ENCODE results near the gene NOL11.
"Not testable (repeated sequence)": the region's sequence is repeated elsewhere in the genome, so short reads cannot be mapped to it uniquely, and the experiment has no call there.

Gene NOL11

DNA sequence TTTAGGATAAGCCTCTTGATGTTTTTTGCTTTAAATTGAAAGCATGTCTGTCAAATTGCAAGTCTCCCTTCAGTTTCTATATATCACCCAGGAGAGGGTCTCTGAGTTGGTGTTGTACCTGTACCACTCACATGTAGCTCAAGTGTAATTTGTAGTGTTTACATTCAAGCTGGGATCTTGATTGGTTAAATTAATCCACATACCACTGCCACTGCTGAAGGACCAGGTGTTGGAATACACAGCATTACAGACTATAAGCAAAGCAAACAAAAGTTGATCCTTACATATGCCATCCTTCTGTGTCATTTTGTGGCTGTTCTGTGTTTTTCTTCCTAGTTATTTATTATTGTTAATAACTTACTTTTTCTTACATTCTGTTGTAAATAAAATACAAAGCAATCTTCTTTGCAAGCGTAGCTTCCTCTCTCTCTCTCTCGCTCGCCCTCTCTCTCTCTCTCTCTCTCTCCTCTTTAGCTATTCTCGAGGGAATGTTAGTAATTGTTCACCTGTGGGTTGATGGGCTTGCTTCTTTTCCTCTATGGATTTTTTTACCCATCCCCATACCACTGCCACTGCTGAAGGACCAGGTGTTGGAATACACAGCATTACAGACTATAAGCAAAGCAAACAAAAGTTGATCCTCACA, 20.8 kb upstream of the NOL11 start:
- in situ Hi-C loops (cut with HindIII; ENCODE audit: low pct_ligation_motif_present, low sequenced_read_pairs), result no loop called here
- no peak overlapping the region for H3K4me3 ChIP-seq (ENCODE audit: low read depth, low read length)
- DNase-seq, result no peak
- H3K27ac ChIP-seq, result no peak overlapping the region
- no peak for TF ChIP-seq CTCF (IDR thresholded peaks at IDR 0.05; ENCODE audit: low read depth, low read length, missing control alignments)
- no peaks in the 10 kb centered on the region for H3K27me3 ChIP-seq (replicated peaks)
- H3K36me3 ChIP-seq (replicated peaks), result no peaks in the 10 kb centered on the region

DNA sequence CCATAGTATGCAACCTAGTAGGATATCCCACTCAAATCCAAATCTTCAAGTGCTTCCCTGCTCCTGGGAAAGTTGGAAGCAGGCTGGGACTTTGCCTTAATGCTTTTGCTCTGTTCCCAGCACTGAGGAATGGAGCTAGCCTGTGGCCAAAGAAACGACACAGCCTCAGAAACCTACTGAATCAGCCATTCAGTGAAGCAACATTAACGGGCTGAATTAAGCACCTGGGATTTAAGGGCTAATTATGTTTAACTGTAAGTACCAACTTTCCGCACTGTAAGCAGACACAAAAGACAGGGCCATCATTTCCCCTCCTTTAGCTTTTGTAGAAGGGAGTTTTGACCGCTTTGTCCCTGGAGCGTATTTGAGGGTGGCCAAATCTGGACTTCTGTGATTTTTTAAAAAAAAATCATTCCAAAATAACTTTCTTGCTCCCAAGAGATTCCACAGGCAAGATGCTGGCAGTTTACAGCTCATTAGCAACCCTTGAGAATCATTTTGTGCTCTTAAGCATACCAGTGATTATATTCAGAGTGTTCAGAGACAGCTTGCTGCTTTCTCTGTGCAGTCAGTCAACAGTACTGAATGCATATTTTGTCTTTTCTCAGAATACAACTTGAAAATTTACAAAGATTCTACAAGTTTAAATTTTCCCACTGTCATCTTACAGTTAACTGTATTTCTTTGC, 17.6 kb upstream of the NOL11 start:
- Histone ChIP-seq H3K36me3 (replicated peaks) (no peaks in the 10 kb centered on the region), H3K27me3 (replicated peaks) (no peaks in the 10 kb centered on the region), H3K27ac (no peak overlapping the region), H3K4me3 (ENCODE audit: low read depth, low read length) (no peak overlapping the region)
- DNase-seq, result no peak
- in situ Hi-C loops (cut with HindIII; ENCODE audit: low pct_ligation_motif_present, low sequenced_read_pairs), result no loop called here
- no peak for TF ChIP-seq CTCF (IDR thresholded peaks at IDR 0.05; ENCODE audit: low read depth, low read length, missing control alignments)

GRCh38 chr17:67700725-67701119, 17.0 kb upstream of the NOL11 start:
- Histone ChIP-seq H3K36me3 (replicated peaks) (no peaks in the 10 kb centered on the region), H3K27me3 (replicated peaks) (no peaks in the 10 kb centered on the region), H3K27ac (no peak overlapping the region), H3K4me3 (ENCODE audit: low read depth, low read length) (no peak overlapping the region)
- no peak for TF ChIP-seq CTCF (IDR thresholded peaks at IDR 0.05; ENCODE audit: low read depth, low read length, missing control alignments)
- in situ Hi-C loops (cut with HindIII; ENCODE audit: low pct_ligation_motif_present, low sequenced_read_pairs), result no loop called here
- no peak for DNase-seq

DNA sequence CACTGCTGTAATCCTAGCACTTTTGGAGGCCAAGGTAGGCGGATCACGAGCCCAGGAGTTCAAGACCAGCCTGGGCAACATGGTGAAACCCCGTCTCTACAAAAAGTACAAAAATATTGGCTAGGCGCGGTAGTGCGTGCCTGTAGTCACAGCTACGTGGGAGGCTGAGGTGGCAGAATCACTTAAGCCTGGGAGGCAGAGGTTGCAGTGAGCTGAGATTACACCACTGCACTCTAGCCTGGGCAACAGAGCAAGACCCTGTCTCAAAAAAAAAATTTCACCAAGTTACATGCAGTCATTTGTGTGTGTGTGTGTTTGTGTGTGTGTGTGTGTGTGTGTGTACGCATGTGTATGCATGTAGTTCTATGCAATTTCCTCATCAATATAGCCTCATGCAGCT, 14.9 kb upstream of the NOL11 start:
- H3K27ac ChIP-seq; H3K36me3 ChIP-seq (replicated peaks); H3K27me3 ChIP-seq (replicated peaks); H3K4me3 ChIP-seq (ENCODE audit: low read depth, low read length); DNase-seq; in situ Hi-C loops (cut with HindIII; ENCODE audit: low pct_ligation_motif_present, low sequenced_read_pairs): not testable (repeated sequence)

DNA sequence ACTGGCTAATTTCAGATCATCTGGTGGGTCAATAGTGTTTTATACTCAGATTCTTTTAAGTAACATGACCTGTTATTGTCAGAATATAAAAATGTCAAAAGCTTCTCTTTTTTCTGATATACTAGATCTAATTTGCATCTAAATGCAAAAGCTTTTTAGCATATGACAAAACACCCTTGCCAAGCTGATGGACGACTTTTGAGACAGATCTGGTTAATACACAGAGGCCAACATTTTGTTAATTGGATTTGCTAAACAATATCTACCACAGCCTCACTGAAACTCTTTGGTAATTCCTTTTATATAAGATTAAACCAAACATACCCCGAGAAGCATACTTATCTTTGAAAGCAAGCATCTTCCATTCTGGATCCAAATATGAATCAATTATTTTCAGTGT, 10.3 kb upstream of the NOL11 start:
- no peaks in the 10 kb centered on the region for H3K27me3 ChIP-seq (replicated peaks)
- DNase-seq, result no peak

GRCh38 chr17:67708378-67708777, 9.4 kb upstream of the NOL11 start:
- Histone ChIP-seq H3K4me3 (ENCODE audit: low read depth, low read length) (no peak overlapping the region), H3K27ac (no peak overlapping the region), H3K27me3 (replicated peaks) (no peaks in the 10 kb centered on the region), H3K36me3 (replicated peaks) (no peaks in the 10 kb centered on the region)
- in situ Hi-C loops (cut with HindIII; ENCODE audit: low pct_ligation_motif_present, low sequenced_read_pairs), result no loop called here
- TF ChIP-seq CTCF (IDR thresholded peaks at IDR 0.05; ENCODE audit: low read depth, low read length, missing control alignments), result no peak
- DNase-seq, result no peak

More for the DNA sequence above, 10.3 kb upstream of the NOL11 start:
- Histone ChIP-seq H3K36me3 (replicated peaks) (no peaks in the 10 kb centered on the region), H3K4me3 (ENCODE audit: low read depth, low read length) (no peak overlapping the region), H3K27ac (no peak overlapping the region)
- no peak for TF ChIP-seq CTCF (IDR thresholded peaks at IDR 0.05; ENCODE audit: low read depth, low read length, missing control alignments)
- in situ Hi-C loops (cut with HindIII; ENCODE audit: low pct_ligation_motif_present, low sequenced_read_pairs), result no loop called here
